Memory B cell (primary cell): Measurements from ENCODE around the gene AHI1.
A peak's percentile ranks its signal among the peaks of the same experiment; 100 is the strongest.

ENCODE experiments used
- ATAC-seq: fragments of 150-1000 bp; cut with Tn5 transposase; 2 replicates; pipeline ENCODE4 v1.10.0; 2021; ENCODE audit warnings: low read depth, mild to moderate bottlenecking, moderate library complexity
- DNase-seq, 2 donors: peaks; one replicate each; pipeline ENCODE4 v3.0.0; 2022; ENCODE audit warnings: low spot score in 2 of 2
- H3K27ac Mint-ChIP-seq: one replicate; pipeline ENCODE4 v1.8.0; 2022; ENCODE audit warnings: mild to moderate bottlenecking, moderate library complexity, mixed read lengths
- H3K27me3 Mint-ChIP-seq: one replicate; pipeline ENCODE4 v1.8.0; 2022; ENCODE audit warnings: mixed read lengths
- H3K36me3 Mint-ChIP-seq: one replicate; pipeline ENCODE4 v1.8.0; 2022; ENCODE audit warnings: mild to moderate bottlenecking, mixed read lengths
- H3K4me1 Mint-ChIP-seq: one replicate; pipeline ENCODE4 v1.8.0; 2022; ENCODE audit warnings: mixed read lengths
- H3K4me3 Mint-ChIP-seq: one replicate; pipeline ENCODE4 v1.8.0; 2022; ENCODE audit warnings: mild to moderate bottlenecking, moderate library complexity, mixed read lengths
- H3K9me3 Mint-ChIP-seq: one replicate; pipeline ENCODE4 v1.8.0; 2022; ENCODE audit warnings: mixed read lengths

Gene AHI1

GRCh38 chr6:135522965-135523692 is 25.6 kb upstream of the AHI1 start:
- no peaks in the 10 kb centered on the region for H3K36me3 Mint-ChIP-seq
- no peak overlapping the region for H3K4me3 Mint-ChIP-seq
- no peak for ATAC-seq
- H3K9me3 Mint-ChIP-seq: no peaks in the 10 kb centered on the region
- H3K27me3 Mint-ChIP-seq: peaks cover 4% of the 10 kb centered on the region
- no peaks in the 10 kb centered on the region for H3K4me1 Mint-ChIP-seq
- no peak for DNase-seq
- no peak overlapping the region for H3K27ac Mint-ChIP-seq

DNA sequence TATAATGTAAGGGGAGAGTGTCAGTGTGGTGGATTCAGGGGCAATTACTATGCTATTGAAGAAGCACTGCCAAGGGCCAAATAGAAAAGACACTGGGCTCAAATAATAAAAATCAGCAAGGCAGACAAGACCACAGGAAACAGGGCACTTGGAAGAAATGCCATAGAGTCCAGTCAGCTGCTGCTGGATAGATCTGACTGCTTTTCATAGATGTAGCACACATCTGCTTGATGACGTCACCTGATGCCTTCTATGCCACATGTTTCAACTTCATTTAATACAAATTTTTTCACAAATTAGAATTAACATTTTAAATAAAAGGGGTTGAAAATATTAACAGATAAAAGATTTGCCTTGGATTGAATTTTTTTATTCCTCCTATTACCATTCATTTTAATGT is 23.9 kb upstream of the AHI1 start:
- H3K27me3 Mint-ChIP-seq: peaks cover 4% of the 10 kb centered on the region
- no peak for DNase-seq
- no peaks in the 10 kb centered on the region for H3K4me1 Mint-ChIP-seq
- ATAC-seq: no peak
- H3K27ac Mint-ChIP-seq: no peak overlapping the region
- peaks cover 2% of the 10 kb centered on the region for H3K9me3 Mint-ChIP-seq
- H3K4me3 Mint-ChIP-seq: no peak overlapping the region
- H3K36me3 Mint-ChIP-seq: no peaks in the 10 kb centered on the region

- H3K4me3 Mint-ChIP-seq: no peak overlapping the region
- DNase-seq: no peak
- no peak overlapping the region for H3K27ac Mint-ChIP-seq
- no peak for ATAC-seq
- peaks cover 2% of the 10 kb centered on the region for H3K9me3 Mint-ChIP-seq
- no peaks in the 10 kb centered on the region for H3K36me3 Mint-ChIP-seq
- peaks cover 4% of the 10 kb centered on the region for H3K27me3 Mint-ChIP-seq
- no peaks in the 10 kb centered on the region for H3K4me1 Mint-ChIP-seq
Observed at GRCh38 chr6:135520781-135521180, 23.2 kb upstream of the AHI1 start.

DNA sequence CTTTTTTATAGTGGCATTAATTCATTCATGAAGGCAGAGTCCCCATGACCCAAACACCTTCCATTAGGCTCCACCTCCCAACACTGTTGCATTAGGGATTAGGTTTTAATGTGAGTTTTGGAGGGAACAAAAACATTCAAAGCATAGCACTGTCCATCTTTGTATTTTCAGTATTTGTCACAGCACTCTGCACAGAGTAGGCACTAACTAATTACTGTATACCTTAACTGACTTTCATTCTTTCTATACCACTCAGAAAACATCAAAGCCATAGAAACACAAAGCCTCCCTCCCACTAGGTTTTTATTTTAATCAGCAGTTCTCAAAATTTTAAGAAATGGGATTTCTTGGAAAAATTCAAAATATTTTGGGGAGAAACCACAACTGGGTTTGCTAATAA is 21.8 kb upstream of the AHI1 start:
- no peak overlapping the region for H3K27ac Mint-ChIP-seq
- H3K4me1 Mint-ChIP-seq: no peaks in the 10 kb centered on the region
- peaks cover 2% of the 10 kb centered on the region for H3K9me3 Mint-ChIP-seq
- H3K4me3 Mint-ChIP-seq: no peak overlapping the region
- H3K27me3 Mint-ChIP-seq: peaks cover 4% of the 10 kb centered on the region
- DNase-seq: no peak
- H3K36me3 Mint-ChIP-seq: no peaks in the 10 kb centered on the region
- no peak for ATAC-seq

GRCh38 chr6:135517527-135517926 is 20.0 kb upstream of the AHI1 start:
- DNase-seq (no peak), ATAC-seq (no peak)
- no peaks in the 10 kb centered on the region for H3K36me3 Mint-ChIP-seq
- H3K4me1 Mint-ChIP-seq: no peaks in the 10 kb centered on the region
- H3K27ac Mint-ChIP-seq: no peak overlapping the region
- no peak overlapping the region for H3K4me3 Mint-ChIP-seq
- H3K27me3 Mint-ChIP-seq: peaks cover 4% of the 10 kb centered on the region
- H3K9me3 Mint-ChIP-seq: peaks cover 2% of the 10 kb centered on the region

DNA sequence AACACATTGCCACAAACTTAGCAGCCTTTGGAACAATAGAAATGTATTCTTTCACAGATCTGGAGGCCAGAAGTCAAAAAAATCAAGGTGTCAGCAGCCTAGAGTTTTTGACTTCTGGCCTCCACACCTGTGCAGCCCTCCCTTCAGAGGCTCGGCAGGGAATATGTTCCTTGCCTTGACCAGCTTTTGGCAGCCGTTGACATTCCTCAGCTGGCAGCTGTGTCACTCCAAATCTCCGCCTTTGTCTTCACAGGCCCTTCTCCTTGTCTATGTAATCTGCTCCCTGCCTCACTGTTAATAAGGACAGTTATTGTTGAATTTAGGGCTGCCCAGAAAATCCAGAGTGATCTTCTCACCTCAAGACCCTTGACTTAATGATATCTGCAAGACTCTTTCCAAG is 17.2 kb upstream of the AHI1 start:
- DNase-seq (no peak), ATAC-seq (no peak)
- Mint-ChIP-seq H3K27me3 (peaks cover 2% of the 10 kb centered on the region), H3K4me1 (no peaks in the 10 kb centered on the region), H3K27ac (no peak overlapping the region), H3K4me3 (no peak overlapping the region), H3K9me3 (peaks cover 2% of the 10 kb centered on the region), H3K36me3 (no peaks in the 10 kb centered on the region)

- H3K4me1 Mint-ChIP-seq: no peaks in the 10 kb centered on the region
- H3K4me3 Mint-ChIP-seq: no peak overlapping the region
- H3K27ac Mint-ChIP-seq: no peak overlapping the region
- no peaks in the 10 kb centered on the region for H3K27me3 Mint-ChIP-seq
- no peaks in the 10 kb centered on the region for H3K36me3 Mint-ChIP-seq
- no peaks in the 10 kb centered on the region for H3K9me3 Mint-ChIP-seq
- ATAC-seq: peak; percentile 80
- peak in 1 of 2 donors; percentile 29 for DNase-seq
Observed at GRCh38 chr6:135506270-135506997, 8.9 kb upstream of the AHI1 start.

DNA sequence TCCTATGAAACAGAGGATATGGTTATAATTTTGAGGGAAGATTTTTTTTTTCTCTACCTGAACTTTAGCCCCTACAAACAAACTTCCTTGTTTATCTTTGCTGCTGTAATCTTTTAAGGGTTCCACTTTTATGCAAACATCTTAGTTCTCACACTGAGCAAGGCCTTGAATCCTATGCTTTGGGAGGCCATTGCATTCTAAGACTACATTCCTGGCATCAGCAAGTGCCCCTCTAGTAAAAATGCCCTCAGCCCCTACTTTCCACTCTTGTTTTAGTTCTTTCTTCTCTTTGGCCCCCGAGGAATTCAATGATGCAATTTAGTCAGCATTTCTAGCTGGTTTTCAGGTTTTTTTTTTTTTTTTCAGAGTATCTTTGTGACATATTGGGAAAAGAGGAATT is 8.1 kb upstream of the AHI1 start:
- ATAC-seq (no peak), DNase-seq (no peak)
- Mint-ChIP-seq H3K4me3 (no peak overlapping the region), H3K9me3 (no peaks in the 10 kb centered on the region), H3K36me3 (no peaks in the 10 kb centered on the region), H3K4me1 (no peaks in the 10 kb centered on the region), H3K27me3 (no peaks in the 10 kb centered on the region), H3K27ac (no peak overlapping the region)

GRCh38 chr6:135505222-135505621 is 7.7 kb upstream of the AHI1 start:
- Mint-ChIP-seq H3K4me1 (no peaks in the 10 kb centered on the region), H3K36me3 (no peaks in the 10 kb centered on the region), H3K4me3 (no peak overlapping the region), H3K27me3 (no peaks in the 10 kb centered on the region), H3K27ac (no peak overlapping the region), H3K9me3 (no peaks in the 10 kb centered on the region)
- no peak for DNase-seq
- no peak for ATAC-seq

- H3K9me3 Mint-ChIP-seq: no peaks in the 10 kb centered on the region
- no peak for ATAC-seq
- no peak overlapping the region for H3K4me3 Mint-ChIP-seq
- no peak for DNase-seq
- H3K27me3 Mint-ChIP-seq: no peaks in the 10 kb centered on the region
- H3K27ac Mint-ChIP-seq: no peak overlapping the region
- H3K36me3 Mint-ChIP-seq: no peaks in the 10 kb centered on the region
- H3K4me1 Mint-ChIP-seq: no peaks in the 10 kb centered on the region
Observed at GRCh38 chr6:135504734-135505133, 7.2 kb upstream of the AHI1 start.

GRCh38 chr6:135503703-135504475 is 6.3 kb upstream of the AHI1 start:
- Mint-ChIP-seq H3K27me3 (no peaks in the 10 kb centered on the region), H3K4me1 (no peaks in the 10 kb centered on the region), H3K9me3 (no peaks in the 10 kb centered on the region), H3K4me3 (no peak overlapping the region), H3K27ac (no peak overlapping the region), H3K36me3 (no peaks in the 10 kb centered on the region)
- ATAC-seq: no peak
- DNase-seq: no peak

DNA sequence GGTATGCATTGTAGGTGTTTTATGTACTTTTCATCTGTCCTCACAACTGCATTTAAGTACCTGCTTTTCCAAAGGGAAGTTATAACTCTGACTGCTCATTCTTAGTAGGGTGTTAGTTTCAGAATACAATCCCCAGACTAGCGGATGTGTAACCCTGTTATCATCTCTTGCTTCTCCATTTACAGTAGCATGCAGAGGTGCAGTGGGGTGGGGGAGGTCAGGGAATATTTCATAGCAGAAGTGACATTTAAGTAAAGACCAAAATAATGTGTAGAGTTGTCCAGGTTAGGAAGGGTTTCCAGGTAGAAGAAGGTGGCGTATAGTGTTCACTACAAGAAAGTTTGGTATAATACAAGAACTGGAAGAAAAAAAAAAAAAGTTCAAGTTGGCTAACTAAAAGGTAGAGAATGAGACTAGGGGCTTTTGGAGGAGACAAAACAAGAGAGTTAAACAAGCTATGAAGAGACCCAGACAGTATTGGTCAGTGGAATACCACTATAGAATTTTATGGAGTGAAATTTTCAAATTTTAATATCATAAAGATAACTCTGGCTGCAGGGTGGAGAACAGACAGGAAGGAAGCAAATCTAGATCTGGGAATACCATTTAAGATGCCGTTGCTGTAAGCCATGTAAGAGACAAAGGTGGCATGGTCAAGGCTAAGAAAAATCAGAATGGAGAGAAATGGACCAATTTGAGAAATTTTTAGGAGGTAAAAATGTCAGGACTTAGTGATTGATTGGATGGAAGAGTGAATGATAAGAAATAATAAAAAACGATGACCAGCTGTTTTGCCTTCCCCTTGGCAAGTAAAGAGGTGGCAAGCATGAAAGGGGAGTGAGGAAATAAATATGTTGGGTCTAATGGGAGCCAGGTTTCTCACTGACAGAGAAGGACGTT is 2.2 kb upstream of the AHI1 start:
- Mint-ChIP-seq H3K9me3 (no peaks in the 10 kb centered on the region), H3K27ac (no peak overlapping the region), H3K27me3 (no peaks in the 10 kb centered on the region), H3K4me3 (no peak overlapping the region), H3K36me3 (no peaks in the 10 kb centered on the region), H3K4me1 (peaks cover 5% of the 10 kb centered on the region)
- DNase-seq (no peak), ATAC-seq (no peak)

- Mint-ChIP-seq H3K4me1 (peaks cover 5% of the 10 kb centered on the region), H3K27me3 (no peaks in the 10 kb centered on the region), H3K9me3 (no peaks in the 10 kb centered on the region), H3K4me3 (no peak overlapping the region), H3K27ac (no peak overlapping the region), H3K36me3 (no peaks in the 10 kb centered on the region)
- peak; percentile 45 for ATAC-seq
- DNase-seq: peak; percentile 50 to 56
Observed at GRCh38 chr6:135498185-135498841, 773 bp upstream of the AHI1 start.
